BJ (cell line): ENCODE measurements around the gene GGTLC1. TPM values are rescaled to one million over a fixed set of nuclear protein-coding genes. Genes with fewer than 3 reads are reported as not detected.
"Not testable (repeated sequence)": the region's sequence is repeated elsewhere in the genome, so short reads cannot be mapped to it uniquely, and the experiment has no call there.

ENCODE experiments used
- CTCF ChIA-PET: fragments of 350-600 bp; formaldehyde crosslinking; extraction: SDS; loops from one replicate; lab custom pipeline; 2021; ENCODE audit warnings: antibody characterized with exemption, inconsistent platforms; lab: Yijun Ruan, JAX
- POLR2A ChIA-PET: fragments of 300-600 bp; sonication (Branson Sonifier 250); formaldehyde crosslinking; extraction: SDS; loops from one replicate; lab custom pipeline; 2021; ENCODE audit warnings: antibody characterized with exemption; lab: Charles Lee
- DNase-seq: peaks from one replicate; pipeline ENCODE4 v3.0.0-alpha.2; 2011; ENCODE audit warnings: low read depth
- H3K27me3 ChIP-seq: 2 replicates; pipeline ENCODE4 v1.6.0; 2011; ENCODE audit warnings: low read length; ENCODE audit not compliant: control insufficient read depth, insufficient read depth
- H3K36me3 ChIP-seq: 2 replicates; pipeline ENCODE4 v1.5.1; 2011; ENCODE audit warnings: low read length; ENCODE audit not compliant: control insufficient read depth, insufficient read depth
- H3K4me3 ChIP-seq: 2 replicates; pipeline ENCODE4 v1.5.1; 2011; ENCODE audit warnings: low read depth, mild to moderate bottlenecking, control low read depth, low read length
- CTCF ChIP-seq: IDR thresholded peaks from 2 replicates; pipeline ENCODE4 v1.5.1; 2011; ENCODE audit warnings: low read depth, mild to moderate bottlenecking, control low read depth, inconsistent platforms, low read length, moderate library complexity; ENCODE audit not compliant: insufficient read depth
- polyA plus RNA-seq: library from polyadenylated mRNA; depleted of rRNA; stranded (reverse); fragments of >200 nt; gene quantifications from 2 replicates; pipeline ENCODE4 v1.2.3, GENCODE V29; 2011

GGTLC1 gene
- polyA plus RNA-seq, 1 experiment, result not detected

GRCh38 chr20:23984476-23985023 lies 4.0 kb downstream of the GGTLC1 start:
- H3K27me3 ChIP-seq, H3K4me3 ChIP-seq, POLR2A ChIA-PET, H3K36me3 ChIP-seq, DNase-seq: not testable (repeated sequence)
- TF ChIP-seq CTCF, result 0 out of 2 replicates have a peak, but pooled peaks have one; percentile 21
- CTCF ChIA-PET, result interaction anchor here (1.2 kb wide), 1 partner anchor 95 kb away, joined by 5 read pairs; no protein-coding TSS in a partner anchor

GRCh38 chr20:23982112-23983018 lies 6.2 kb downstream of the GGTLC1 start:
- CTCF ChIA-PET, H3K36me3 ChIP-seq, POLR2A ChIA-PET, H3K27me3 ChIP-seq, H3K4me3 ChIP-seq, DNase-seq: not testable (repeated sequence)

GRCh38 chr20:23981526-23981925 lies 7.1 kb downstream of the GGTLC1 start:
- H3K4me3 ChIP-seq, H3K36me3 ChIP-seq, POLR2A ChIA-PET, DNase-seq, H3K27me3 ChIP-seq: not testable (repeated sequence)
- CTCF ChIA-PET, result interaction anchor here (1.1 to 1.7 kb wide), 2 partner anchors 44 to 92 kb away, joined by 4 to 5 read pairs; no protein-coding TSS in a partner anchor

- POLR2A ChIA-PET, H3K36me3 ChIP-seq, DNase-seq: not testable (repeated sequence)
Observed at GRCh38 chr20:23981014-23981413, 7.6 kb downstream of the GGTLC1 start.

GRCh38 chr20:23979899-23980811 lies 8.4 kb downstream of the GGTLC1 start:
- CTCF ChIA-PET, result interaction anchor here (1.1 to 1.7 kb wide), 2 partner anchors 42 to 90 kb away, joined by 4 to 5 read pairs; no protein-coding TSS in a partner anchor
- POLR2A ChIA-PET, H3K4me3 ChIP-seq, DNase-seq, H3K36me3 ChIP-seq, H3K27me3 ChIP-seq: not testable (repeated sequence)

More at GRCh38 chr20:23981014-23981413, 7.6 kb downstream of the GGTLC1 start:
- CTCF ChIA-PET, result interaction anchor here (1.1 to 1.7 kb wide), 2 partner anchors 43 to 91 kb away, joined by 4 to 5 read pairs; no protein-coding TSS in a partner anchor
- not testable (repeated sequence) for H3K27me3 ChIP-seq, H3K4me3 ChIP-seq

GRCh38 chr20:23979380-23979779 lies 9.2 kb downstream of the GGTLC1 start:
- POLR2A ChIA-PET, DNase-seq, H3K36me3 ChIP-seq, H3K4me3 ChIP-seq, H3K27me3 ChIP-seq, CTCF ChIA-PET: not testable (repeated sequence)

- POLR2A ChIA-PET, DNase-seq, H3K36me3 ChIP-seq, H3K4me3 ChIP-seq, H3K27me3 ChIP-seq: not testable (repeated sequence)
- CTCF ChIA-PET, result interaction anchor here (1.0 kb wide), 1 partner anchor 9 kb away, joined by 3 read pairs; no protein-coding TSS in a partner anchor
Observed at GRCh38 chr20:23978457-23978856, 10.1 kb downstream of the GGTLC1 start.
